ENCODE measurements around the gene OR8H3.

- TF ChIP-seq CTCF (conservative IDR thresholded peaks at IDR 0.05) (no peak), ZFX (IDR thresholded peaks at IDR 0.05) (no peak)
Observed at GRCh38 chr11:56152333-56152732, 30.2 kb downstream of the OR8H3 start.
